WTC11 (cell line): ENCODE data around the gene IL25. TPM values are rescaled to one million over a fixed set of nuclear protein-coding genes. Genes with fewer than 3 reads are reported as not detected.

Experiments
- ARID4B ChIP-seq: sonication (generic); formaldehyde crosslinking; IDR thresholded peaks from 2 replicates; pipeline ENCODE4 v1.8.0; 2023; ENCODE audit warnings: missing genetic modification reagents, mild to moderate bottlenecking, borderline replicate concordance
- E2F5 ChIP-seq: sonication (generic); formaldehyde crosslinking; IDR thresholded peaks from 2 replicates; pipeline ENCODE4 v1.8.1; 2022; ENCODE audit warnings: mild to moderate bottlenecking, moderate library complexity, missing genetic modification reagents
- FOXJ3 ChIP-seq: sonication (generic); formaldehyde crosslinking; IDR thresholded peaks from 2 replicates; pipeline ENCODE4 v1.9.0; 2021; ENCODE audit warnings: missing genetic modification reagents, mild to moderate bottlenecking, borderline replicate concordance
- FOXP1 ChIP-seq: sonication (generic); formaldehyde crosslinking; IDR thresholded peaks from 2 replicates; pipeline ENCODE4 v1.8.0; 2022; ENCODE audit warnings: missing genetic modification reagents, mild to moderate bottlenecking, moderate library complexity, borderline replicate concordance
- JAZF1 ChIP-seq: fragments of 250-450 bp; sonication (Bioruptor Pico); IDR thresholded peaks from 2 replicates; pipeline ENCODE4 v1.9.0; 2021; ENCODE audit warnings: moderate library complexity, mild to moderate bottlenecking, inconsistent platforms
- KAT7 ChIP-seq: sonication (generic); formaldehyde crosslinking; IDR thresholded peaks from 2 replicates; pipeline ENCODE4 v1.8.1; 2023; ENCODE audit warnings: missing genetic modification reagents, mild to moderate bottlenecking, borderline replicate concordance
- MYBL2 ChIP-seq: sonication (generic); formaldehyde crosslinking; IDR thresholded peaks from 2 replicates; pipeline ENCODE4 v1.8.1; 2023; ENCODE audit warnings: mild to moderate bottlenecking, moderate library complexity, missing genetic modification reagents
- NR3C1 ChIP-seq: sonication (generic); formaldehyde crosslinking; conservative IDR thresholded peaks from 2 replicates; pipeline ENCODE4 v1.8.1; 2023; ENCODE audit warnings: low read depth, mild to moderate bottlenecking, missing genetic modification reagents
- RELA ChIP-seq: sonication (generic); formaldehyde crosslinking; IDR thresholded peaks from 2 replicates; pipeline ENCODE4 v1.8.1; 2022; ENCODE audit warnings: missing genetic modification reagents, mild to moderate bottlenecking, borderline replicate concordance
- total RNA-seq: library from RNA; stranded (reverse); gene quantifications from 3 replicates; pipeline ENCODE4 v1.2.3, GENCODE V29; 2021
- TF ChIP-seq, protein P1 (sequence below): sonication (generic); formaldehyde crosslinking; IDR thresholded peaks from 2 replicates; pipeline ENCODE4 v1.8.0; 2022; ENCODE audit warnings: missing genetic modification reagents
- TF ChIP-seq, protein P2 (sequence below): sonication (generic); formaldehyde crosslinking; conservative IDR thresholded peaks from 2 replicates; pipeline ENCODE4 v1.8.1; 2023; ENCODE audit warnings: mild to moderate bottlenecking, low read depth, missing genetic modification reagents, moderate library complexity

Gene IL25
- total RNA-seq, 1 experiment from 2014 or later = 0.24 TPM

DNA sequence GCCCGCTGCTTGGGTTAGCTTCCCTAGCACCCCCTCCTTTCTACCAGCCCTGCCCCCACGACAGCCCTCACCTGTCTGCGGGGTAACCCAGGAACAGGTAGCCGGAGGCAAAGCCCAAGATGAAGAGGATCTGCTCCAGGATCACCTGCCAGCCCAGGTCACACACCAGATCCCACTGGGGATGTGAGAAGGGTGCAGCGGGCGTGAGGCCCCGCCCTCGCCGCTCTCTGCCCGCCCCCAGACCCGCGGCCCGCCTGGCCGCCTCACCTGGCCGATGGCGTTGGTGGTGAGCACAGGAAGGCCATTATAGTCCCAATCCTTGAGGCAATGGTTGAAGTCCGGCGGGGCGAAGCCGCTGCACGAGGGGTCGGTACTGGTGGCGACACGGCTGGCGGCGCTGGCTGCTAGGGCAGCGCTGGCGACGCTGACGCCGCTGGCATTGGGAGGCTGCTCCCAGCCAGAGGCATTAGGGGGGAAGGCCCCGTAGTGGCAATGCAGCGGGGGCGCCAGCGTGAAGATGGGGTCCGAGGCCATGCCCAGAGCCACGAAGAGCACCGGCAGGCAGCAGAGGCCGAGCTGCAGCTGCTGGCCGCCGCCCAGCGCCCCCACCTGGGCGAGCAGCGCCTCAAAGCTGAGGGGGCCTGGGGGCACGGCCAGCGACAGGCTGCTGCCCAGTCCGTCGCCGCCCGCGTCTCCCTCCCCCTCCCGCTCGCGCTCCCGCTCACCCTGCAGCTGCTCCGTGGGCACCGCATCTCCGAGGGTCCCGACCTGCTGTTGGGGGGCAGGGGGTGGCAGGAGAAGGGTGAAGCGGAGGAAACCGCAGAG is 20.7 kb upstream of the IL25 start (continued):
- TF ChIP-seq, protein P1, sequence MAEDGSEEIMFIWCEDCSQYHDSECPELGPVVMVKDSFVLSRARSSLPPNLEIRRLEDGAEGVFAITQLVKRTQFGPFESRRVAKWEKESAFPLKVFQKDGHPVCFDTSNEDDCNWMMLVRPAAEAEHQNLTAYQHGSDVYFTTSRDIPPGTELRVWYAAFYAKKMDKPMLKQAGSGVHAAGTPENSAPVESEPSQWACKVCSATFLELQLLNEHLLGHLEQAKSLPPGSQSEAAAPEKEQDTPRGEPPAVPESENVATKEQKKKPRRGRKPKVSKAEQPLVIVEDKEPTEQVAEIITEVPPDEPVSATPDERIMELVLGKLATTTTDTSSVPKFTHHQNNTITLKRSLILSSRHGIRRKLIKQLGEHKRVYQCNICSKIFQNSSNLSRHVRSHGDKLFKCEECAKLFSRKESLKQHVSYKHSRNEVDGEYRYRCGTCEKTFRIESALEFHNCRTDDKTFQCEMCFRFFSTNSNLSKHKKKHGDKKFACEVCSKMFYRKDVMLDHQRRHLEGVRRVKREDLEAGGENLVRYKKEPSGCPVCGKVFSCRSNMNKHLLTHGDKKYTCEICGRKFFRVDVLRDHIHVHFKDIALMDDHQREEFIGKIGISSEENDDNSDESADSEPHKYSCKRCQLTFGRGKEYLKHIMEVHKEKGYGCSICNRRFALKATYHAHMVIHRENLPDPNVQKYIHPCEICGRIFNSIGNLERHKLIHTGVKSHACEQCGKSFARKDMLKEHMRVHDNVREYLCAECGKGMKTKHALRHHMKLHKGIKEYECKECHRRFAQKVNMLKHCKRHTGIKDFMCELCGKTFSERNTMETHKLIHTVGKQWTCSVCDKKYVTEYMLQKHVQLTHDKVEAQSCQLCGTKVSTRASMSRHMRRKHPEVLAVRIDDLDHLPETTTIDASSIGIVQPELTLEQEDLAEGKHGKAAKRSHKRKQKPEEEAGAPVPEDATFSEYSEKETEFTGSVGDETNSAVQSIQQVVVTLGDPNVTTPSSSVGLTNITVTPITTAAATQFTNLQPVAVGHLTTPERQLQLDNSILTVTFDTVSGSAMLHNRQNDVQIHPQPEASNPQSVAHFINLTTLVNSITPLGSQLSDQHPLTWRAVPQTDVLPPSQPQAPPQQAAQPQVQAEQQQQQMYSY (CRISPR knock-in tag) = no peak
- TF ChIP-seq MYBL2 (CRISPR knock-in tag) = 0 out of 2 replicates have a peak, but pooled peaks have one; percentile 12
- TF ChIP-seq ARID4B (CRISPR knock-in tag) = peak; percentile 59
- TF ChIP-seq NR3C1 (CRISPR knock-in tag) = no peak
- TF ChIP-seq E2F5 (CRISPR knock-in tag) = 0 out of 2 replicates have a peak, but pooled peaks have one; percentile 66
- no peak for TF ChIP-seq FOXJ3 (CRISPR knock-in tag)
- TF ChIP-seq KAT7 (CRISPR knock-in tag) = no peak; the same call in 1 of the 2 replicates
- no peak for TF ChIP-seq JAZF1 (CRISPR knock-in tag)
- TF ChIP-seq, protein P2, sequence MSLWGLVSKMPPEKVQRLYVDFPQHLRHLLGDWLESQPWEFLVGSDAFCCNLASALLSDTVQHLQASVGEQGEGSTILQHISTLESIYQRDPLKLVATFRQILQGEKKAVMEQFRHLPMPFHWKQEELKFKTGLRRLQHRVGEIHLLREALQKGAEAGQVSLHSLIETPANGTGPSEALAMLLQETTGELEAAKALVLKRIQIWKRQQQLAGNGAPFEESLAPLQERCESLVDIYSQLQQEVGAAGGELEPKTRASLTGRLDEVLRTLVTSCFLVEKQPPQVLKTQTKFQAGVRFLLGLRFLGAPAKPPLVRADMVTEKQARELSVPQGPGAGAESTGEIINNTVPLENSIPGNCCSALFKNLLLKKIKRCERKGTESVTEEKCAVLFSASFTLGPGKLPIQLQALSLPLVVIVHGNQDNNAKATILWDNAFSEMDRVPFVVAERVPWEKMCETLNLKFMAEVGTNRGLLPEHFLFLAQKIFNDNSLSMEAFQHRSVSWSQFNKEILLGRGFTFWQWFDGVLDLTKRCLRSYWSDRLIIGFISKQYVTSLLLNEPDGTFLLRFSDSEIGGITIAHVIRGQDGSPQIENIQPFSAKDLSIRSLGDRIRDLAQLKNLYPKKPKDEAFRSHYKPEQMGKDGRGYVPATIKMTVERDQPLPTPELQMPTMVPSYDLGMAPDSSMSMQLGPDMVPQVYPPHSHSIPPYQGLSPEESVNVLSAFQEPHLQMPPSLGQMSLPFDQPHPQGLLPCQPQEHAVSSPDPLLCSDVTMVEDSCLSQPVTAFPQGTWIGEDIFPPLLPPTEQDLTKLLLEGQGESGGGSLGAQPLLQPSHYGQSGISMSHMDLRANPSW (CRISPR knock-in tag) = no peak
- TF ChIP-seq FOXP1 = peak; percentile 70; the same call in 1 of the 2 replicates
- TF ChIP-seq RELA (CRISPR knock-in tag) = peak; percentile 26; the same call in 1 of the 2 replicates
